Measurements from ENCODE around the gene POLR2I. TPM values are rescaled to one million over a fixed set of nuclear protein-coding genes. Genes with fewer than 3 reads are reported as not detected.

POLR2I gene
- total RNA-seq, 2 donors from 2014 or later: 22.1 to 32.6 TPM

GRCh38 chr19:36149673-36150406 lies 35.2 kb upstream of the POLR2I start:
- Histone ChIP-seq H3K4me1 (ENCODE audit: control insufficient read depth in 1 of 2, low read depth in 2 of 2) (peaks cover 12 to 22% of the 10 kb centered on the region in 2 donors), H3K36me3 (peaks cover 47% of the 10 kb centered on the region), H3K9me3 (no peaks in the 10 kb centered on the region), H3K4me3 (no peak overlapping the region), H3K27me3 (replicated peaks; ENCODE audit: insufficient read depth) (no peaks in the 10 kb centered on the region), H3K27ac (peak overlapping the region in 1 of 2 donors; percentile 99)
- DNase-seq (ENCODE audit: low spot score) (no peak), ATAC-seq (ENCODE audit: insufficient number of reproducible peaks, low FRiP score, low read depth) (no peak)
- TF ChIP-seq CTCF (IDR thresholded peaks at IDR 0.05): no peak

GRCh38 chr19:36144624-36145023 lies 29.9 kb upstream of the POLR2I start:
- Histone ChIP-seq H3K9me3 (no peaks in the 10 kb centered on the region), H3K27me3 (replicated peaks; ENCODE audit: insufficient read depth) (no peaks in the 10 kb centered on the region), H3K36me3 (peaks cover 63% of the 10 kb centered on the region), H3K27ac (no peak overlapping the region), H3K4me1 (ENCODE audit: control insufficient read depth in 1 of 2, low read depth in 2 of 2) (peaks cover 6 to 8% of the 10 kb centered on the region in 2 donors), H3K4me3 (no peak overlapping the region)
- ATAC-seq (ENCODE audit: insufficient number of reproducible peaks, low FRiP score, low read depth) (no peak), DNase-seq (ENCODE audit: low spot score) (no peak)
- TF ChIP-seq CTCF (IDR thresholded peaks at IDR 0.05): no peak

- ATAC-seq (ENCODE audit: insufficient number of reproducible peaks, low FRiP score, low read depth): no peak
- H3K36me3 ChIP-seq: peaks cover 47% of the 10 kb centered on the region
Observed at GRCh38 chr19:36142496-36142895, 27.8 kb upstream of the POLR2I start.

GRCh38 chr19:36142046-36142445 lies 27.4 kb upstream of the POLR2I start:
- H3K27ac ChIP-seq: peak overlapping the region in 1 of 2 donors; percentile 99
- H3K4me3 ChIP-seq: no peak overlapping the region
- H3K9me3 ChIP-seq: no peaks in the 10 kb centered on the region
- peaks cover 12 to 20% of the 10 kb centered on the region in 2 donors for H3K4me1 ChIP-seq (ENCODE audit: control insufficient read depth in 1 of 2, low read depth in 2 of 2)
- H3K27me3 ChIP-seq (replicated peaks; ENCODE audit: insufficient read depth): no peaks in the 10 kb centered on the region
- ATAC-seq (ENCODE audit: insufficient number of reproducible peaks, low FRiP score, low read depth) (no peak), DNase-seq (ENCODE audit: low spot score) (no peak)
- no peak for TF ChIP-seq CTCF (IDR thresholded peaks at IDR 0.05)
- peaks cover 43% of the 10 kb centered on the region for H3K36me3 ChIP-seq

More at GRCh38 chr19:36142496-36142895, 27.8 kb upstream of the POLR2I start:
- no peak for DNase-seq (ENCODE audit: low spot score)
- Histone ChIP-seq H3K4me1 (ENCODE audit: control insufficient read depth in 1 of 2, low read depth in 2 of 2) (peaks cover 9 to 16% of the 10 kb centered on the region in 2 donors), H3K27me3 (replicated peaks; ENCODE audit: insufficient read depth) (no peaks in the 10 kb centered on the region), H3K9me3 (no peaks in the 10 kb centered on the region), H3K4me3 (no peak overlapping the region), H3K27ac (no peak overlapping the region)
- TF ChIP-seq CTCF (IDR thresholded peaks at IDR 0.05): no peak

- peaks cover 16 to 28% of the 10 kb centered on the region in 2 donors for H3K4me1 ChIP-seq (ENCODE audit: control insufficient read depth in 1 of 2, low read depth in 2 of 2)
- no peaks in the 10 kb centered on the region for H3K9me3 ChIP-seq
- peak overlapping the region; percentile 95 to 99 for H3K27ac ChIP-seq
- no peak for TF ChIP-seq CTCF (IDR thresholded peaks at IDR 0.05)
- peak; percentile 48 for ATAC-seq (ENCODE audit: insufficient number of reproducible peaks, low FRiP score, low read depth)
- peak overlapping the region; percentile 84 for H3K4me3 ChIP-seq
- peaks cover 35% of the 10 kb centered on the region for H3K36me3 ChIP-seq
- peak; percentile 53 for DNase-seq (ENCODE audit: low spot score)
- H3K27me3 ChIP-seq (replicated peaks; ENCODE audit: insufficient read depth): no peaks in the 10 kb centered on the region
Observed at GRCh38 chr19:36141039-36141927, 26.6 kb upstream of the POLR2I start.
